IMR-90 (cell line): ENCODE data around the gene FAM53B. TPM values are rescaled to one million over a fixed set of nuclear protein-coding genes. Genes with fewer than 3 reads are reported as not detected.

Experiments
- ATAC-seq: fragments of 200-7000 bp; cut with Tn5 transposase; 2 replicates; pipeline ENCODE4 v1.9.1; 2020; ENCODE audit warnings: low read depth, mild to moderate bottlenecking, moderate library complexity
- BruUV-seq: library from RNA; stranded (reverse); fragments of 400-500 nt; replicated peaks from 2 replicates; lab custom pipeline; 2021; lab: Mats Ljungman, UMichigan
- CTCF ChIA-PET: fragments of 300-600 bp; formaldehyde crosslinking; extraction: SDS; loops from one replicate; lab custom pipeline; 2021; ENCODE audit warnings: antibody characterized with exemption; lab: Yijun Ruan, JAX
- POLR2A ChIA-PET: fragments of 300-600 bp; sonication (Branson Sonifier 250); formaldehyde crosslinking; loops from one replicate; lab custom pipeline; 2022; ENCODE audit warnings: antibody characterized with exemption; ENCODE audit not compliant: unreplicated experiment; lab: Charles Lee
- DNase-seq: peaks from one replicate; pipeline ENCODE4 v3.0.0; 2013
- H2AFZ ChIP-seq: replicated peaks from 2 replicates; pipeline ENCODE3; 2013; ENCODE audit warnings: low read length, mild to moderate bottlenecking; ENCODE audit not compliant: poor library complexity
- H2AK5ac ChIP-seq: 2 replicates; pipeline ENCODE4 v1.6.1; 2013; ENCODE audit warnings: low read depth, low read length, inconsistent platforms
- H2AK9ac ChIP-seq: replicated peaks from 2 replicates; pipeline ENCODE3; 2013; ENCODE audit warnings: mild to moderate bottlenecking, low read depth, low read length, moderate library complexity; ENCODE audit not compliant: poor library complexity
- H2BK120ac ChIP-seq: 2 replicates; pipeline ENCODE4 v1.6.1; 2013; ENCODE audit warnings: low read depth, low read length, inconsistent platforms
- H2BK15ac ChIP-seq: 3 replicates; pipeline ENCODE4 v1.6.1; 2013; ENCODE audit warnings: low read depth, low read length, inconsistent platforms
- H2BK20ac ChIP-seq: 2 replicates; pipeline ENCODE4 v1.6.1; 2013; ENCODE audit warnings: low read depth, mild to moderate bottlenecking, inconsistent platforms, low read length, moderate library complexity
- H2BK5ac ChIP-seq: 2 replicates; pipeline ENCODE4 v1.6.1; 2013; ENCODE audit warnings: mild to moderate bottlenecking, low read depth, low read length, inconsistent platforms; ENCODE audit not compliant: poor library complexity, severe bottlenecking
- H3K14ac ChIP-seq: replicated peaks from 2 replicates; pipeline ENCODE4 v1.6.1; 2013; ENCODE audit warnings: low read depth, low read length, inconsistent platforms
- H3K18ac ChIP-seq: 2 replicates; pipeline ENCODE4 v1.6.1; 2013; ENCODE audit warnings: low read depth, low read length, control low read depth
- H3K23ac ChIP-seq: 2 replicates; pipeline ENCODE4 v1.6.1; 2013; ENCODE audit warnings: low read depth, low read length, inconsistent platforms
- H3K27ac ChIP-seq: 2 replicates; pipeline ENCODE4 v1.5.1; 2013; ENCODE audit warnings: mild to moderate bottlenecking, control low read depth, low read length; ENCODE audit not compliant: insufficient read depth
- H3K27me3 ChIP-seq: 2 replicates; pipeline ENCODE4 v1.6.1; 2013; ENCODE audit warnings: low read length; ENCODE audit not compliant: control insufficient read depth, insufficient read depth
- H3K36me3 ChIP-seq: 2 replicates; pipeline ENCODE4 v1.6.1; 2013; ENCODE audit warnings: low read length, mixed read lengths; ENCODE audit not compliant: control insufficient read depth, insufficient read depth
- H3K4ac ChIP-seq: 2 replicates; pipeline ENCODE4 v1.6.1; 2013; ENCODE audit warnings: low read depth, low read length, inconsistent platforms
- H3K4me1 ChIP-seq: 2 replicates; pipeline ENCODE4 v1.6.1; 2013; ENCODE audit warnings: low read length, mixed read lengths; ENCODE audit not compliant: control insufficient read depth, insufficient read depth
- H3K4me2 ChIP-seq: 2 replicates; pipeline ENCODE4 v1.6.1; 2013; ENCODE audit warnings: low read depth, mild to moderate bottlenecking, control low read depth, low read length, moderate library complexity
- H3K4me3 ChIP-seq: 2 replicates; pipeline ENCODE4 v1.5.1; 2013; ENCODE audit warnings: low read depth, mild to moderate bottlenecking, control low read depth, low read length, moderate library complexity; ENCODE audit not compliant: insufficient read depth
- H3K56ac ChIP-seq: 2 replicates; pipeline ENCODE4 v1.6.1; 2013; ENCODE audit warnings: low read length, inconsistent platforms; ENCODE audit not compliant: insufficient read depth; ENCODE audit errors: extremely low read depth
- H3K79me1 ChIP-seq, 2 experiments: 2 replicates each; pipeline ENCODE4 v1.6.1; 2013; ENCODE audit warnings: low read length in 2 of 2, inconsistent platforms in 1 of 2, low read depth in 1 of 2
- H3K9ac ChIP-seq: 2 replicates; pipeline ENCODE4 v1.6.1; 2013; ENCODE audit warnings: low read depth, low read length, control low read depth
- H3K9me1 ChIP-seq: 2 replicates; pipeline ENCODE4 v1.6.1; 2013; ENCODE audit warnings: low read length, inconsistent platforms; ENCODE audit not compliant: insufficient read depth
- H3K9me3 ChIP-seq: 2 replicates; pipeline ENCODE4 v1.6.1; 2013; ENCODE audit warnings: low read length; ENCODE audit not compliant: control insufficient read depth, insufficient read depth
- H4K20me1 ChIP-seq: 2 replicates; pipeline ENCODE4 v1.6.1; 2013; ENCODE audit warnings: low read length, inconsistent platforms; ENCODE audit not compliant: insufficient read depth
- H4K5ac ChIP-seq: 2 replicates; pipeline ENCODE4 v1.6.1; 2013; ENCODE audit warnings: mild to moderate bottlenecking, low read depth, low read length, control low read depth
- H4K8ac ChIP-seq, 2 experiments: 2 replicates each; pipeline ENCODE4 v1.6.1; 2013; ENCODE audit warnings: low read depth in 2 of 2, low read length in 2 of 2, control low read depth in 1 of 2, inconsistent platforms in 1 of 2
- H4K91ac ChIP-seq: 2 replicates; pipeline ENCODE4 v1.6.1; 2013; ENCODE audit warnings: low read depth, low read length, inconsistent platforms; ENCODE audit not compliant: insufficient read depth
- BHLHE40 ChIP-seq: fragments of 150-350 bp; IDR thresholded peaks from 2 replicates; pipeline ENCODE4 v1.6.1; 2016; ENCODE audit warnings: mild to moderate bottlenecking, low read depth, low read length
- CEBPB ChIP-seq: IDR thresholded peaks from 2 replicates; pipeline ENCODE4 v1.6.1; 2012; ENCODE audit warnings: low read depth, low read length, improper control_type of control experiment
- CHD1 ChIP-seq: IDR thresholded peaks from 2 replicates; pipeline ENCODE4 v1.6.1; 2012; ENCODE audit warnings: low read depth, low read length, improper control_type of control experiment
- CTCF ChIP-seq: conservative IDR thresholded peaks from 2 replicates; pipeline ENCODE4 v1.5.1; 2012; ENCODE audit warnings: mild to moderate bottlenecking, low read depth, low read length, improper control_type of control experiment
- ELK1 ChIP-seq: fragments of 150-350 bp; IDR thresholded peaks from 2 replicates; pipeline ENCODE4 v1.6.1; 2016; ENCODE audit warnings: low read depth, mild to moderate bottlenecking, low read length, moderate library complexity, borderline replicate concordance
- FOS ChIP-seq: fragments of 150-350 bp; IDR thresholded peaks from 2 replicates; pipeline ENCODE4 v1.6.1; 2016; ENCODE audit warnings: low read depth, low read length
- MAFK ChIP-seq: IDR thresholded peaks from 2 replicates; pipeline ENCODE4 v1.6.1; 2012; ENCODE audit warnings: low read depth, low read length, improper control_type of control experiment
- MAZ ChIP-seq: IDR thresholded peaks from 2 replicates; pipeline ENCODE4 v1.6.1; 2012; ENCODE audit warnings: low read depth, mild to moderate bottlenecking, low read length, improper control_type of control experiment, moderate library complexity, borderline replicate concordance
- NFE2L2 ChIP-seq: fragments of 150-350 bp; IDR thresholded peaks from 2 replicates; pipeline ENCODE4 v1.6.1; 2016; ENCODE audit warnings: low read depth, mild to moderate bottlenecking, low read length
- POLR2A ChIP-seq: IDR thresholded peaks from 2 replicates; pipeline ENCODE4 v1.6.1; 2012; ENCODE audit warnings: mild to moderate bottlenecking, low read depth, low read length
- RAD21 ChIP-seq: IDR thresholded peaks from 2 replicates; pipeline ENCODE4 v1.6.1; 2012; ENCODE audit warnings: low read length, improper control_type of control experiment
- RCOR1 ChIP-seq: IDR thresholded peaks from 2 replicates; pipeline ENCODE4 v1.6.1; 2012; ENCODE audit warnings: mild to moderate bottlenecking, low read length, improper control_type of control experiment; ENCODE audit not compliant: insufficient replicate concordance
- RFX5 ChIP-seq: IDR thresholded peaks from 2 replicates; pipeline ENCODE4 v1.8.0; 2012; ENCODE audit warnings: low read depth, mild to moderate bottlenecking, low read length, moderate library complexity
- SMC3 ChIP-seq: fragments of 150-350 bp; IDR thresholded peaks from 2 replicates; pipeline ENCODE4 v1.6.1; 2016; ENCODE audit warnings: low read depth, mild to moderate bottlenecking, antibody characterized with exemption, low read length, moderate library complexity
- USF2 ChIP-seq: fragments of 150-350 bp; IDR thresholded peaks from 2 replicates; pipeline ENCODE4 v1.6.1; 2017; ENCODE audit warnings: mild to moderate bottlenecking, antibody characterized with exemption, low read length, low read depth
- WGBS, 2 experiments: methylation state at CpG; one replicate each; pipeline versions ENCODE4 v1.1.5 to v1.1.7; 2013; ENCODE audit warnings: missing lambda C conversion rate in 2 of 2; ENCODE audit not compliant: insufficient read length in 1 of 2; ENCODE audit errors: extremely low coverage in 2 of 2; 5-methylcytosine and 5-hydroxymethylcytosine counted together
- dilution Hi-C: fragments of 300-500 bp; cut with HindIII; formaldehyde crosslinking; loops from one replicate; pipeline ENCODE4 v1.14.3; 2018; ENCODE audit warnings: low sequenced_read_pairs; ENCODE audit not compliant: unreplicated experiment
- in situ Hi-C: fragments of 300-500 bp; cut with MboI; formaldehyde crosslinking; loops from 3 replicates; pipeline ENCODE4 v1.14.3; 2019; ENCODE audit warnings: low sequenced_read_pairs, inconsistent platforms, mixed read lengths
- intact Hi-C: fragments of 100-400 bp; cut with micrococcal nuclease; formaldehyde crosslinking; loops from 2 replicates; pipeline ENCODE4 v1.10.0; 2022
- polyA plus RNA-seq, 3 experiments: library from polyadenylated mRNA; depleted of rRNA; stranded (reverse); fragments of >200 nt; gene quantifications; 2 replicates each; pipeline ENCODE4 v1.2.3, GENCODE V29; 2012; ENCODE audit warnings: low replicate concordance in 1 of 3
- total RNA-seq: library from RNA; depleted of rRNA; stranded (reverse); fragments of >200 nt; gene quantifications from 2 replicates; pipeline ENCODE4 v1.2.3, GENCODE V29; 2012

FAM53B gene
- total and polyA plus RNA-seq, 2 of the 4 experiments (the other 2 are of a cell fraction) = 3.8 to 5.7 TPM

- Histone ChIP-seq H3K79me1 (no peaks in the 10 kb centered on the region), H3K56ac (no peak overlapping the region), H3K18ac (no peak overlapping the region), H3K4me3 (no peak overlapping the region), H3K4me1 (no peaks in the 10 kb centered on the region), H2BK15ac (no peak overlapping the region), H3K9me1 (no peaks in the 10 kb centered on the region), H2BK120ac (no peak overlapping the region), H4K20me1 (0 out of 2 replicates have a peak, but pooled peaks cover 3% of the 10 kb centered on the region), H2AK9ac (no peak overlapping the region), H3K4ac (no peak overlapping the region), H2AFZ (no peak overlapping the region), H2AK5ac (no peak overlapping the region), H3K23ac (no peak overlapping the region), H3K14ac (no peak overlapping the region), H2BK5ac (no peak overlapping the region), H4K5ac (no peak overlapping the region), H3K27me3 (peaks cover 21% of the 10 kb centered on the region), H3K27ac (no peak overlapping the region), H3K9ac (no peak overlapping the region), H3K4me2 (no peak overlapping the region), H4K91ac (no peak overlapping the region), H2BK20ac (no peak overlapping the region), H3K36me3 (no peaks in the 10 kb centered on the region), H3K9me3 (no peaks in the 10 kb centered on the region), H4K8ac (no peak overlapping the region)
- no peak for DNase-seq
- ChIA-PET CTCF (no interaction called here), POLR2A (no interaction called here)
- intact Hi-C loops = no loop called here
- dilution Hi-C loops = no loop called here
- 72% methylated on average over 12 of the region's 31 CpGs; no CpG with 5 or more reads in 1 of the 2 experiments for WGBS, 2 experiments
- no TSS peak for BruUV-seq
- no peak for ATAC-seq
- in situ Hi-C loops = no loop called here
- TF ChIP-seq ELK1 = no peak
- TF ChIP-seq CEBPB = no peak
- no peak for TF ChIP-seq MAFK
- no peak for TF ChIP-seq FOS
- TF ChIP-seq USF2 = no peak
- TF ChIP-seq CHD1 = no peak
- TF ChIP-seq SMC3 = no peak
- TF ChIP-seq POLR2A = no peak
- no peak for TF ChIP-seq MAZ
- TF ChIP-seq NFE2L2 = no peak
- TF ChIP-seq RCOR1 = no peak
- no peak for TF ChIP-seq RAD21
- TF ChIP-seq CTCF = no peak
- TF ChIP-seq RFX5 = no peak
- no peak for TF ChIP-seq BHLHE40
Observed at GRCh38 chr10:124573726-124574455, 170.3 kb downstream of the FAM53B start.
